ENCODE data around the gene WDR20. TPM values are rescaled to one million over a fixed set of nuclear protein-coding genes. Genes with fewer than 3 reads are reported as not detected.
"Not testable (repeated sequence)": the region's sequence is repeated elsewhere in the genome, so short reads cannot be mapped to it uniquely, and the experiment has no call there.

Gene WDR20
- total RNA-seq, 2 experiments from 2014 or later: 24.8 to 30.9 TPM

DNA sequence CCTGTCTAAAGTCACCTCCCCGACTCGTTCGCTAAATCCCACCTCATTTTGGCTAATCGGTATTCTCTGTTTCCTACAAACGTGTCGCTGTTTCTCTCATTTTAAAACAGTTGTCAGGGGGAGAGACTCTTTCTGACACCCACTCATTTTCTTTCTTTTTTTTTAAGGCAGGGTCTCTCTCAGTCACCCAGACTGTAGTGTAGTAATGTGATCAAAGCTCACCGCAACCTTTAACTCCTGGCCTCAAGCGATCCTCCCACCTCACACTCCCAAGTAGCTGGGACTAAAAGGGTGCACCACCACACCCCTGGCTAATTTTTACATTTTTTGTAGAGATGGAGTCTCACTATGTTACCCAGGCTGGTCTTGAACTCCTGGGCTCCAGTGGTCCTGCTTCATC, 19.1 kb downstream of the WDR20 start:
- ChIA-PET CTCF (no interaction called here), POLR2A (interaction anchor here (0.6 kb wide), 1 partner anchor 19 kb away, joined by 3 read pairs; no protein-coding TSS in a partner anchor)

DNA sequence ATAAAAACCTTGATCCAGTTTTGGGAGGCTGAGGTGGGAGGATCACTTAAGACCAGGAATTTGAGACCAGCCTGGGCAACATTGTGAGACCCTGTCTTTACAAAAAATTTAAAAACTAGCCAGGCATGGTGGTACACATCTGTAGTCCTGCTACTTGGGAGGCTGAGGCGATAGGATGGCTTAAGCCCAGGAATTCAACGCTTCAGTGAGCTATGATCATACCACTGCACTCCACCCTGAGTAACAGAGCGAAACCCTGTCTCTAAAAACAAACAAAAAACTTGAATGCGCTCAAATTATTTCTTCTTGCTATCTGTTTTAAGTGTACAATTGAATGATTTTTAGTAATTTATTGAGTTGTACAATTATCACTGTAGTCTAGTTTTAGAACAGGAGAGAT, 20.1 kb downstream of the WDR20 start:
- CTCF ChIA-PET: interaction anchor here (0.6 kb wide), 1 partner anchor 1760 kb away, joined by 3 read pairs; no protein-coding TSS in a partner anchor
- POLR2A ChIA-PET: no interaction called here

DNA sequence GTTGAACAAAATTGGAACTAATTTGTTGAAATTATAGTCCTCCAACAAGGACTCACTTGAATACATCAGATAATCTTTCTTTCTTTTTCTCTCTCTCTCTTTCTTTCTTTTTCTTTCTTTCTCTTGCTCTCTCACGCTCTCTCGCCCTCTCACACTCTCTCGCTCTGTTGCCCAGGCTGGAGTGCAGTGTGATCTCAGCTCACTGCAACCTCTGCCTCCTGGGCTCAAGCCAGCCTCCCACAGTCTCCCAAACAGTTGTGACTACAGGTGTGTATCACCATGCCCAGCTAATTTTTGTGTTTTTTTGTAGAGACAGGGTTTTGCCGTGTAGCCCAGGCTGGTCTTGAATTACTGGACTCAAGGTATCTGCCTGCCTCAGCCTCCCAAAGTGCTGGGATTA, 22.8 kb downstream of the WDR20 start:
- ChIA-PET POLR2A (no interaction called here), CTCF (no interaction called here)

DNA sequence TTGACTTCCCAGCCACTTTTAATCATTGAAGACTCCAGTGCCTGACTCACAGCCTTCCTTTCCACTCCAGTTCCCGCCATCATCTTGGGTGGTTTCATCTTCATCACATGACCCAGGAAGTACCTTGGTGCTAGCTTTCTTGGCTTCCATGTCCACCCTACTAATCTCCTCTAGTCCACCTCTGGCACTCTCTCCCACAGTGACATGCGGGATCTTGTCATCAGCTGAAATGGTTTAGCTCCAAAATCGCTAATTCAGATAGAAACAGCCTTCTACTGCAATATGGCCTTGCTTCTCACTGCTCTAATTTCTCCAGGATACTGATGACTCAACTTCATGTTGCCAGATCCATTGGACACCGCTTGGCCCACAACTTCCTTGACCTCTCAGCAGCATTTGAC, 24.5 kb downstream of the WDR20 start:
- POLR2A ChIA-PET: no interaction called here
- CTCF ChIA-PET: interaction anchor here (0.9 to 1.4 kb wide), 2 partner anchors 8 to 18 kb away, joined by 3 read pairs; no protein-coding TSS in a partner anchor

DNA sequence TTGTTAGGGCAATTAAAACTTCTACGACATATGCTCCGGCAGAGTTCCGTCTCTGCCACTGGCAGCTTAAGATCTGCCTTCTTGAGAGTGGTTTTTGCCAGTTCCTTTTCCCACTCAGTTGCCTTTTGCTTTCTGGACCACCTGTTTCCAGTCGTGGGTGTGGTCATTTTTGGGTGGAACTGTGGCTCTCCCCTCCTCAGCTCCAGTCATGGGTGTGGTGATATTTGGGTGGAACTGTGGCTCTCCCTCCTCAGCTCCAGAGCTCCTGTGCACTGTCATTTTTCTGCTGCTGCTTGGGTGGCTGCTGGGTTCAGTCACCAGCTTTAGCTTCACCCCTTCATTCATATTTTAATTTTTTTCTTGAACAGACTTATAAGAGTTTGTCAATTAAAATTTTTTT, 25.3 kb downstream of the WDR20 start:
- ChIA-PET POLR2A (interaction anchor here (0.5 kb wide), 1 partner anchor 59 kb away, joined by 3 read pairs; no protein-coding TSS in a partner anchor), CTCF (interaction anchor here (1.4 kb wide), 1 partner anchor 19 kb away, joined by 3 read pairs; no protein-coding TSS in a partner anchor)

DNA sequence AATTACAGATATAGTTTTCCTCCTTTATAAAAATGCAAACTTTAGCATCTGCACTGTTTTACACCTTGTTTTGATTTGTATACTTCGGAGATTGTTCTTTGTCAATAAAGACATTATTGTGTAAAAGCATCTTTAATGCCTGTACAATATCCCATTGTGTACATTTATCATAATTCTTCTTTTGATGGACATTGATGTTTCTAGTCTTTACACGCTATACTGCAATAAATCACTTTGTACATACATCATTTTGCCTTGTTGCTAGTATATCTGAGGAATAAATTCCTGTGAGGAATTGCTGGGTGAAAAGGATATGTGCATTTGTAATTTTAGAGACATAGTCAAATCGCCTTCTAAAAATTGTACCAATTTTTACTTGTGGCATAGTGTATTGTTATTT, 30.4 kb downstream of the WDR20 start:
- POLR2A ChIA-PET: no interaction called here
- CTCF ChIA-PET: no interaction called here

DNA sequence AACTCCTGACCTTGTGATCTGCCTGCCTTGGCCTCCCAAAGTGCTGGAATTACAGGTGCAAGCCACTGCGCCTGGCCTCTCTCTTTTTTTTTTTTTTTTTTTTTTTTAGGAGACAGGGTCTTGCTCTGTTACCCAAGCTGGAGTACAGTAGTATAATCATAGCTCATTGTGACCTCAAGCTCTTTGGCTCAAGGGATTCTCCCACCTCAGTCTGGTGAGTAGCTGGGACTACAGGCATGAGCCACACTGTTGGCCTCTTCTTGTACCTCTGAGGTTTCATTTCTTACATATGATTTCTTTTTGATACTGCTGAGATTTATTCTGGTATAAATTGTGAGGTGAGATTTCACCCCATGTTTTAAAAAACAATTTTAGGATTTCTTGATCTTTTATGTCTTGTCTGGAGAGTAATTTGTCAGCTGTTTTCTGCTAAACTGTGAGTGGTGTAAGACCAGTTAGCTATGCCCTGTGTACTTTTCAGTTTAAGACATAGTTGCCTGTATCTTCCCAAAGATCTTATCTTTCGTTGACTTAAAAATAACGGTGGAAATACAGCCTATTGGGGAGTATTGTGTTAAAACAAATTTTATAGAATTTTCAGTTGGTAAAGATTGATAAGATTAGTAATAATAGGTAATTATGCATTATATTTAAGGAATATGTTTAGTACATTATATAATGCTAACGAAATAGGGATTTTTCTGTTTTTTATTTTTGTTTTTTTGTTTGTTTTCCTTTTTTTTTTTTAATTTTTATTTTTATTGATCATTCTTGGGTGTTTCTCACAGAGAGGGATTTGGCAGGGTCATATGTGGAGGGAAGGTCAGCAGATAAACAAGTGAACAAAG, 31.7 kb downstream of the WDR20 start:
- CTCF ChIA-PET: no interaction called here
- POLR2A ChIA-PET: no interaction called here

DNA sequence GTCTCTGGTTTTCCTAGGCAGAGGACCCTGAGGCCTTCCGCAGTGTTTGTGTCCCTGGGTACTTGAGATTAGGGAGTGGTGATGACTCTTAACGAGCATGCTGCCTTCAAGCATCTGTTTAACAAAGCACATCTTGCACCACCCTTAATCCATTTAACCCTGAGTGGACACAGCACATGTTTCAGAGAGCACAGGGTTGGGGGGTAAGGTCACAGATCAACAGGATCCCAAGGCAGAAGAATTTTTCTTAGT, 32.2 kb downstream of the WDR20 start:
- CTCF ChIA-PET, POLR2A ChIA-PET: not testable (repeated sequence)

DNA sequence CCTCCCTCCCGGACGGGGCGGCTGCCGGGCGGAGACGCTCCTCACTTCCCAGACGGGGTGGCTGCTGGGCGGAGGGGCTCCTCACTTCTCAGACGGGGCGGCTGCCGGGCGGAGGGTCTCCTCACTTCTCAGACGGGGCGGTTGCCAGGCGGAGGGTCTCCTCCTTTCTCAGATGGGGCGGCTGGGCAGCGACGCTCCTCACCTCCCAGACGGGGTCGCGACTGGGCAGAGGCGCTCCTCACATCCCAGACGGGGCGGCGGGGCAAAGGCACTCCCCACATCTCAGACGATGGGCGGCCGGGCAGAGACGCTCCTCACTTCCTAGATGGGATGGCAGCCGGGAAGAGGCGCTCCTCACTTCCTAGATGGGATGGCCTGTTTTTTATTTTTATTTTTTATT, 33.0 kb downstream of the WDR20 start:
- CTCF ChIA-PET, POLR2A ChIA-PET: not testable (repeated sequence)

DNA sequence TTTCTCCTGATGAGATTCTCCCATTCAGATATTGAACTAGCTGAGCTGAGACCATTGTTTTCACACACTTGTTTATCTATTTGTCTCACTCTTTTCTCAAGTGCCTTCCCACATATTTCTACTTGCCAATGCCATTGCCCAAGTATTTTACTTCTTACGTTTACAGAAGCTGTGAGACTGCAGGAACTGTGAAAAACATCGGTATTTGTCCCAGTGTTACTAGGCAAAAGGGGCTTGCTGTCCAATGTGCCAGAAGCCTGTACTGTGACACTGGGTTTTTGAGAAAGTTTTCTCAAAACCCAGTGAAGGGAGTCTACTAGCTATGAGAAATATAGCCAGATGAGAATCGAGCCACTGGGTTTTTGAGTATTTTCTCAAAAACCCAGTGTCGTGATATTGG, 37.5 kb downstream of the WDR20 start:
- CTCF ChIA-PET: no interaction called here
- POLR2A ChIA-PET: interaction anchor here (0.6 kb wide), 1 partner anchor 175 kb away, joined by 3 read pairs; no protein-coding TSS in a partner anchor

DNA sequence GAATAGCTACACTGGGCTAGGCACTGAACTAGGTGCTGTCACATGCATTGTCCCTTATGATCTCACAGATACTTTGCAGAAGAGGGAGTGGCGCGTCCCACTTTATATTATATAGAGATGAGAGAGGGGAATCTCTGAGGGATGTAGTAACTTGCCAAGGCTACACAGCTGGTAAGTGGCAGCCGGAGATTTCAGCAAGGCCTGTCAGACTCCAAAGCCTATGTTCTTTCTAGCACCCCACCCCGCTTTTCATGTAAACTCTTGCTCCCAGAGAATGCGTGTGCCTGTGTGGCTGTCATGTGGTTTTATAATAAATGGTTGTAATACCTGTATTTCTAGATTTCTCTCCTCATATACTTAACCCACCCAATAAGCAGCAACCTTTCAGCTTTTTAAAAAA, 39.1 kb downstream of the WDR20 start:
- ChIA-PET POLR2A (no interaction called here), CTCF (no interaction called here)

DNA sequence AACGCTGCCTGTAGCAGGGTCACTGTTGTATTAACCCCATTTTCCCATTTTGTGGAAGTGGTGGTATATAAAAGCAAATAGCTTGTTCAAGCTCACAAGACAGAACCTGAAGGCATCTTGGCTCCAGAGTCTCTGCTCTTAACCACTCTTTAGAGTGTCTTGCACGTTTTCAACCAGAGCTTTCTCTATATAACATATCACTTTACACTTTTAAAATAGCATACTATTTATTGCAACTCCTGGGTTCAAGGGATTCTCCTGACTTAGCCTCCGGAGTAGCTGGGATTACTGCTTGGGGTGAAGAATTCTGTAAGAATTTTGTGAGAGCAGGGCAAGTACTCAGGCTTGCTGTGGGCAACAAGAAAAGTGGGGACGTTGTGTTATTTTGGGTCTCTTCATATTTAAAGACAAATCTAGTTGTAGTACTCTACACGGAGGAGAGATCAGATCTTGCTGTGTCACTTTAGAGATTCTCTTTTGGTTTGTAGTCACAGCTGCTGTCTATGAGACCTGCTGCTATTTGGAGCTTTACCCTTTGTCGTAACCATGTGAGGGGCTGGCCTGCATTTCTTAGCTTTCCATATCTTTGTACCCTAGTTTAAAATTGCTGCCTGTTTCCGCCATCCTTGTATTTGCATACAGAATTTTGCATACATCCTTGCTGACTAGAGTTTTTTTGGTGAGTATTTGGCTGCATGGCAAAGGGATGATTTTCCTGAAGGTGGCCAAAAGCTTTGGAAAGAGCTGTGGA, 40.7 kb downstream of the WDR20 start:
- POLR2A ChIA-PET: no interaction called here
- CTCF ChIA-PET: interaction anchor here (0.6 kb wide), 1 partner anchor 84 kb away, joined by 3 read pairs; no protein-coding TSS in a partner anchor

DNA sequence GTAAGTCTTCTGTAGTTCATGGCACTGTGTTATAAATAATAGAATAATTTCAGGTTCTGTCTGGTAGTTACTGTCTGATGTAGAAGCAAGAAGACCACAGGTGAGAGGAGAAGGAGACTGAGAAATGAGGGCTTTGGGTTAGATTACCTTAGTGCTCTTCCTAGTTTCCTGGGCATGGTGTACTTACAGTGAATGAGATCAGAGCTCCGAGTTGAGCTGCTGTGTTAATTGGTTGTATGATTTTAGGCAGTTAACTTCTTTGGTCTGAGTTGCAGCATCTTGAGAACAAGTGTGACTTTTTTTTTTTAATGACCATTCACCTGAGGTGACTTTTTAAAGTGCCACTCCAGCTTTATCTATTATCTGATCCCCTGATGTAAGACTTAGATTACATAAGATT, 41.5 kb downstream of the WDR20 start:
- CTCF ChIA-PET: no interaction called here
- POLR2A ChIA-PET: no interaction called here

DNA sequence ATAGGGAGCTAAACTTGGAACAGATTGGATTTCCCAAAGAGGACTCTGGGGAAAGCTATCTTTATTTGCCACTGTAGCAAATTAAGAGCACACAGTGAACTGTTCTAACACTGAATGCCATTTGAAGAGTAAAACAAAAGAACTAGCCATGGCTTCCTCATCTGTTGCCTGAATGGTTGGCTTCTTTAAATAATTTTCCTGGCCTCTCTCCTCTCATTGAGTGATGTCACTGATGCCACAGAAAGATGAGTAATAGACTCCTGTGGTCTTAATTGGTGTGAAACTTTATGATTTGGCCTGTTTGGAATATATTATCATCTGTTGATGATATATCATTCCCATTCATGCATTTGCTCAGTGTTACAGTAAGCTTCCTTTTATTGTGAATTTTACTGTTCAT, 42.5 kb downstream of the WDR20 start:
- CTCF ChIA-PET: interaction anchor here (0.5 to 1.6 kb wide), 5 partner anchors 29 to 1509 kb away, joined by 3 to 6 read pairs (median 3); partner anchors contain the start of gene WDR20
- POLR2A ChIA-PET: interaction anchor here (1.0 kb wide), 1 partner anchor 37 kb away, joined by 3 read pairs; no protein-coding TSS in a partner anchor

DNA sequence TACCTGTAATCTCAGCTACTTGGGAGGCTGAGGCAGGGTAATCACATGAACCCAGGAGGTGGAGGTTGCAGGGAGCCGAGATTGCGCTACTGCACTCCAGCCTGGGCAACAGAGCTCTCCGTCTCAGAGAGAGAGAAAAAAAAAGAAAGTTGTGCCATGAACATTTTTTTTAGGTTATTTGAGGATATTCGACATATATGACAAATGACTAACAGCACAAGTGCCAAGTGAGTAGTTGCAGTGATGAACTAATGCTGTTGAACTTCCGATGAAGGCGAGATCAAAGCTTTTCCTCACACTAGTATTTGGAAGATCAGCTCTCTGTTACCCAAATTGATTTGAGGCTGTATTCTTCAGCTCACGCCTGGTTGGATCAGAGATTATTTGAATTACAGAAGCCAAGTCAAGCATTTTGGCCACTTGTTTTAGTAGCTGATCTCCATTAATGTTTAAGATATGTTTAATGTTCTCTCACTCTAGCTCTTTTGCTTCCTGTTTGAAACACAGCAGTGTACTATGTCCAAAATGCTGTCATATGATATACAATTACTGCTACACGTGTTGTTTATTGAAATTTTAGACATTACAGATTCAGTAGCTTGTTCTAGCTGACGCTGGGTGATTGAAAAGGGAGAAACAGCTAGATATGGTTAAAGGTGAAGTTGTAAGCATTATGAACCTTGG, 43.4 kb downstream of the WDR20 start:
- ChIA-PET POLR2A (interaction anchor here (0.7 kb wide), 1 partner anchor 35 kb away, joined by 3 read pairs; no protein-coding TSS in a partner anchor), CTCF (interaction anchor here (0.5 to 1.6 kb wide), 2 partner anchors 44 to 131 kb away, joined by 4 to 6 read pairs; partner anchors contain the start of gene WDR20)

DNA sequence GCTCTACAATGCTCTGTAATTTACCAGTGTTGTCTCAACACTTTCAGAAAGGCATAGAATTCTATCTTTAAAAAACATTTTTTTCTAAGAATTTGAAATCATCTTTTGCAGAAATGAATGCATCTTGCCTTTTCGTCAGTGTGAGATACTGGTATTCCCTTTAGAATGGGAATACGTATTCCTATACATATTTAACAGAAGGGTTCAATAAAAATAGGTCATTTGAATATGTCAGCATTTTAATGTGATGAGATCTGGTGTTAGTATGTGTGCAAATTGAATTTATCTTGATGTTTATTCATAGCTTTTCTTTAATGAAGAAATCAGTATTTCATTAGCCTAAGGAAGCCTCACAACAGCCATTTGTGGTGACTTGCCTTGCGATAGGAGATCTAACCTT, 44.2 kb downstream of the WDR20 start:
- ChIA-PET CTCF (interaction anchor here (1.2 to 1.6 kb wide), 2 partner anchors 16 to 130 kb away, joined by 4 read pairs; no protein-coding TSS in a partner anchor), POLR2A (interaction anchor here (0.6 kb wide), 2 partner anchors 96 to 375 kb away, joined by 3 to 5 read pairs; no protein-coding TSS in a partner anchor)

DNA sequence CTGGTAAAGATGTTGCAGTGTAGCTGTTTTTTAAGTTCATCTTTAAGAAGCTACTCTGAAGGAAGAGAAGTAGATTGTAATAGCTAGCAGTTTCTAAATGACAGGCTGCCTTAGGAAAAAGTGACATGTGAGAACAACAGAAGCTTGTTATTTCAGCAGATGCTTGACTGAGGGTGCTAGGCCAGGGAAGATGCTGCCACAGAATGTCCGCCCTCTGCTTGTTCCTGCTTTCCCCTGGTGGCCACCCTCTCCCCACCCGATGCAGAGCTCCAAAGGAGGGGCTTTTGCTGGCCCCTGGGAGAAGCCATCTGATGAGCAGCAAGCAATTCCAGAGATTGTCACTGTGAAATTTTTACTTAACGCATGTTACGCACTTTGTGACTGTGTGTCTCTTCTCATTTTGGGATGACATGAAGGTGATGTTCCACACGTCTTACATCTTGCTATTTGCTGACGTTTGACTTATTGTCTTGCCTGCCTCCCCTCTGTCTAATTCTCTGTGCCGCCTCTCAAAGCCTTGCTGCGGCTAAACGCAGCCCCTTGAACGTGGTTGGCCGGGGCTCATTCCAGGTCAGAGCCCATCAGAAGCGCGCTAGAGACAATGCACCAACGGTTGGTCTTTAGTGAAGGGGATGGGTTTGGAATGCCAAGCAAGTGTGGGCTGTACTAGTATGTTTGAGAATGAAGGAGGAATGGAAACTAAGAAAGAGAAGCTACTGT, 44.8 kb downstream of the WDR20 start:
- ChIA-PET CTCF (interaction anchor here (1.2 to 1.6 kb wide), 2 partner anchors 17 to 130 kb away, joined by 4 read pairs; no protein-coding TSS in a partner anchor), POLR2A (interaction anchor here (0.6 to 1.2 kb wide), 2 partner anchors 45 to 96 kb away, joined by 3 read pairs; partner anchors contain the start of gene WDR20)

DNA sequence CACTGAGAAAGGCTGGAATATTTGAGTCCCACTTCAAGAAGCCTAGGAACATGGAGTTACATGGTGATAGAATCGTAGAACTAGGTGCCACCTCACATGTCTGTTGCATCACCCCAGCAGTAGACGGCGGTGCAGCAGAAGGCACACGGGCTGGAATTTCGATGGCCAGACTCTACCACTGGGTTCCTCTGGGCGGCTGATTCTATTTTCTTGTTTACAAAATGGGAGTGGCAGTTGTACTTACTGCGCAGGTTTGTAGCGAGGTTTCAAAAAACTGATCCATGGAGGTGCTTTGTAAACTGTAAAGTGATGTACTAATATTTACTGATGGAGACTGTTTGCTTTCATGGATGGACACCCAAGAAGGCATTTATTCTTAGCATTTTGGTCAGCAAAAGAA, 45.7 kb downstream of the WDR20 start:
- ChIA-PET POLR2A (interaction anchor here (1.2 kb wide), 1 partner anchor 45 kb away, joined by 3 read pairs; the partner anchor contains the start of gene WDR20), CTCF (interaction anchor here (1.6 kb wide), 1 partner anchor 129 kb away, joined by 4 read pairs; no protein-coding TSS in a partner anchor)

DNA sequence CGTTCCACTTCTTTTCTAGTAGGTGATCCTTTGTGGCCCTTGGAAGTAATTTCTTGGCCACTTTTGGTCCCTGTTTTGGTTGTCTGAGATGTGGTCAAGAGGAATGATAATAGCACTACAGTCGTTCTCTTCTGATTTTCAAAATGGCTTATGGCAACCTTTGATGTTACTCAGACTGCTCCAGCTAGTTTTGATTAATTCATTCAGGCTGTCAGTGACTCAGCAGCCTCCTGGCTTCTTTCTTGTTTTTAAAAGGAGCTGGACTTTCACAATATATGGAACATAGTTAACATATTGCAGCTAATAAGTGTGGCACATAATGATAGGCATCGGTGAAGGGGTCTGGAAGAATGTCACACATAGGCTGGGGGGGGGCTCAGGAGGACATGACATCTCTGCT, 47.3 kb downstream of the WDR20 start:
- ChIA-PET POLR2A (no interaction called here), CTCF (interaction anchor here (0.7 to 1.6 kb wide), 2 partner anchors 11 to 79 kb away, joined by 3 to 5 read pairs; no protein-coding TSS in a partner anchor)
